Activated T-cell treated with anti-CD3 and anti-CD28 coated beads, Interleukin-2, amount 50 U/mL, for 4 hours (primary cell): ENCODE data around the gene POLL. TPM values are rescaled to one million over a fixed set of nuclear protein-coding genes. Genes with fewer than 3 reads are reported as not detected.
"Not testable (repeated sequence)": the region's sequence is repeated elsewhere in the genome, so short reads cannot be mapped to it uniquely, and the experiment has no call there.

Source experiments
- ATAC-seq, 2 donors: fragments of 200-7000 bp; cut with Tn5 transposase; one replicate each; pipeline ENCODE4 v1.10.0; 2021
- DNase-seq: peaks from one replicate; pipeline ENCODE4 v3.0.0-alpha.2; 2020
- H3K27me3 Mint-ChIP-seq: one replicate; pipeline ENCODE4 v1.8.0; 2021; ENCODE audit warnings: low read depth, mixed read lengths
- H3K36me3 Mint-ChIP-seq: one replicate; pipeline ENCODE4 v1.8.0; 2022; ENCODE audit warnings: mixed read lengths; ENCODE audit not compliant: insufficient read depth
- H3K4me1 Mint-ChIP-seq: one replicate; pipeline ENCODE4 v1.8.0; 2021; ENCODE audit warnings: low read depth, mixed read lengths
- H3K4me3 Mint-ChIP-seq: one replicate; pipeline ENCODE4 v1.8.0; 2021; ENCODE audit warnings: mild to moderate bottlenecking, moderate library complexity, mixed read lengths
- H3K9me3 Mint-ChIP-seq: one replicate; pipeline ENCODE4 v1.8.0; 2021; ENCODE audit warnings: mixed read lengths
- total RNA-seq, 3 donors: library from RNA; stranded (reverse); gene quantifications; one replicate each; pipeline ENCODE4 v1.2.1, GENCODE V29; 2021

POLL gene
- total RNA-seq, 3 donors from 2014 or later, result 23.3 to 25.3 (median 24.4) TPM

DNA sequence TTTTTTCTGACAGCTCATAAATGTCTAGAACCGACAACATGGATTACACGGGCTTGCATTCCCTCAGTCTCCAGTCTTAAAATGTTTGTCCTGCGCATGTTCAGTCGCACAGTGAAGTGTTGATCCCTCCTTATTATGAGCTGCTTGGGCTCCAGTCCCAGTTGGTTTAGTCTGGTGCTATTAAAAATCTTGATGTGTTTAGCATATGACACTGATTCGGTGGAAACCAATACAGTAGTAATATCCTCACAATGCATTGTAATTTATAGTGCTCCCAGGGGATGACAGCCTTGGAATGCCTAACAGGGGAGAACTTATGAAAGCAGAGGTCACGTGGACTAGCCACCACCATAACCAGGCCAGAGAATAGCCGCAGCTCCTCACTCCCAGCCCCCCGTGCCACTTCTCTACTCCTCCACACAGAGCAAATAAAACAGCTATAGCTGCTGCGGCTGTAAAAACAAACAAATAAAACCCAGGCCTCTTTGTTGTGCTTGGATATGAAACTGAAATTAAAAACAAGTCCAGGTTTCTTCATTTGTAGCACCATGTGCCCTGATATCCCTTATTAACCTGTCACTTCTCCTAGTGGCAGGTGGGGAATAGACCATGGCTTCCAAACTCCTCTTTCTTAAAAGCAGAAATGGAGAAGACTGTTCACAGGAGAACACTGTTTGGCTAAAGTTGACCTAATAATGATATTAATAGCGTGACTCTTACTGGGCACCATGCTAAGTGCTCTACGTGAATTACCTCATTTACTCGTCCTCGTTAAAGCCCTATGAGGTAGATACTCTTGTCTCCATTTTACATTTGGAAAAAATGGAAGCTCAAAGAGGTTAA lies 7.8 kb upstream of the POLL start:
- Mint-ChIP-seq H3K9me3 (no peaks in the 10 kb centered on the region), H3K36me3 (no peaks in the 10 kb centered on the region), H3K27me3 (no peaks in the 10 kb centered on the region), H3K4me1 (no peaks in the 10 kb centered on the region), H3K4me3 (no peak overlapping the region)
- DNase-seq (no peak), ATAC-seq (no peak)

DNA sequence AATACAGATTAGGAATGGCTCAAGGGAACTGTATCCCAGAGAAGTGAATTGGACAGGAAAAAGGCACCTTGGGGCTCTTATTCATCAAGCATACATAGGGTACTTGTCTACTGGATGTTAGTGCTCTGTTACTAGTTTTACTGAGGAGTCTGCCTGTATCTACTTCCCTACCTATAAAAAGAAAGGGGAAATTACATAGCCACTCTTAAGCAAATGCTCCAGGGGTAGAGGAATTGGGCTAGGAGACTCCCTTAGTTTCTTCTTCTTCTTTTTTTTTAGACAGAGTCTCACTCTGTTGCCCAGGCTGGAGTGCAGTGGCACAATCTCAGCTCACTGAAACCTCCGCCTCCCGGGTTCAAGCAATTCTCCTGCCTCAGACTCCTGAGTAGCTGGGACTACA lies 5.3 kb upstream of the POLL start:
- ATAC-seq, DNase-seq, H3K9me3 Mint-ChIP-seq, H3K36me3 Mint-ChIP-seq, H3K4me3 Mint-ChIP-seq, H3K27me3 Mint-ChIP-seq, H3K4me1 Mint-ChIP-seq: not testable (repeated sequence)

DNA sequence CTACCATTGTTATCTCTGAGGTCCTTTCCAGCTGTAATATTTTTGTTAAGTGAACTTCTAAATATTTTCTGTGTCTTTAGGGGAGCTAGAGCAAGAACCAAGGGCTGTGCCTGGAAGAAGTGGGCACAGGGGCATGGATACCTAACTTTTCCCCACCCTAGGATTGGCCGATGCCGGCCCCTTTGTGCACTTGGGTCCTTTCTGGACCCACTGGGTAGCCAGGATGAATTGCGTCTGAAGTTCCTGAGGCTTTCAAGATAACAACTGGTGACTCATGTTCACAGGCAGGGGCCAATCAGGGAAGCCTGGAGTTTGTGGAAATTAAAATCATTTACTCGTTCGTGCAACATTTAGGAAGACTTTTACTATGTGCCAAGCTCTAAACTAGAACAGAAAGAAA lies 822 bp upstream of the POLL start:
- DNase-seq, result no peak
- Mint-ChIP-seq H3K4me1 (peaks cover 18% of the 10 kb centered on the region), H3K36me3 (peaks cover 5% of the 10 kb centered on the region), H3K27me3 (no peaks in the 10 kb centered on the region), H3K9me3 (no peaks in the 10 kb centered on the region), H3K4me3 (peak overlapping the region; percentile 94)
- no peak for ATAC-seq

DNA sequence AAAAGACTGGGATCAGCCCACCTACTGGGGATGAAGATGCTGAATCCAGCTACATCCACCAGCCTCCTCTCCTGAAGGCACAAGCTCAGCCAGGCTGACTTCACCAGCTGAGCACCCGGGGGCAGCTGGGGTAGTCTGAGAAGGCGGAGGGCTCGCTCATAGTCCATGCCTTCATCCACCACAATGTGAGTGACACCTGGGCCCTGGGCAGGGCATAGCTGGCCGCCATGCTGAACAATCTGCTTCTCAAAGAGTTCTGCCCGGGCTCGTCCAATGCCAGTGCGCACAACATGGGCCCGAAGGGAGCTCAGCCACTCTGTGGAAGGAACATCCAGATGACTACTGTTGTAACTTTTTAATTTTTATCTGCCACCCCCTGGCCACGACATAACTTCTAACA lies 2.2 kb downstream of the POLL start:
- ATAC-seq, result no peak
- H3K4me1 Mint-ChIP-seq, result peaks cover 18% of the 10 kb centered on the region
- H3K4me3 Mint-ChIP-seq, result no peak overlapping the region
- H3K36me3 Mint-ChIP-seq, result peaks cover 12% of the 10 kb centered on the region
- no peak for DNase-seq
- H3K9me3 Mint-ChIP-seq, result no peaks in the 10 kb centered on the region
- H3K27me3 Mint-ChIP-seq, result no peaks in the 10 kb centered on the region

DNA sequence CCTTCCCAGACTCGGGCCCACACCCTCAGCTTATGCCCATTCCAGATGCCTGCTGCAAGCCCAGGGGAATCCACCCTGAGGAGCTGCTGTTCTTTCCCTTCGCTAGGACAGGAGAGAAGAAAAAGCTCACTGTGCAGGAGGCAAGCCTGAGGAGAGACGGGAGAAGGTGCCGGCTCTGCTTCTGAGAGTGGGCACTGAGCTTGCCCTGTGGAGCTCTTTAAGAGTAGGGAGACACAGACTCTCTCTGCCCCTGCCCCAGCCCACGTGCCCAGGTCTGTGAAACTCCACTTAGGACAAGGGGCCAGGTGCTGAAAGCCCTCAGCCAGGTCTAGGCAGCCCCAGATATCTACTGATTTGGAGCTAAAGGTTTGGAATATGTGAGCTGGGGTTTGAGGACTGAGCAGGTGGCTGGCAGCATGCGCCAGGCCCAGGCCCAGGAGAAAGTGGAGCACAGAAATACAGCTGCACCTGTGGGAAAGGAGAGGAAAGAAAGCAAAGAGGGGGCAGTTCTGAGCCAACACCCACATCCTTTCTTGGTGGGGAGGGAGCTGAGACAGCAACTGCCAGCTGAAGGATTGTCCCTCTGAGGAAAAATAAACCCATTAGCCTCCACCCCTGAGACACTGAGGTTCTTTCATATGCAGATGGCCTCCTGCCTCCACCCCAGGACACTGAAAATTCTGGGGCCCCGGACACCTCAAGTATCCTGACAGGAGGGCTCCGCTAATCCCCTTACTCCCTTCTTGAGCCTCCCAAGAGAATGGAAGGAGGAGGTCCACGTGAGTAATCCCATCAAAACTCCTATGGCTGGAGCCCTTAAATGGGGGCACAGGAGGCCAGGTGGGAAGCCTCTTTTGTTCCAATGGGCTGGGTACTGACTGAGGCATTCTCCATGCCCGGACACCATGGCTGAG lies 7.3 kb downstream of the POLL start:
- ATAC-seq (no peak), DNase-seq (no peak)
- H3K9me3 Mint-ChIP-seq, result no peaks in the 10 kb centered on the region
- no peak overlapping the region for H3K4me3 Mint-ChIP-seq
- H3K36me3 Mint-ChIP-seq, result peaks cover 20% of the 10 kb centered on the region
- no peaks in the 10 kb centered on the region for H3K4me1 Mint-ChIP-seq
- H3K27me3 Mint-ChIP-seq, result no peaks in the 10 kb centered on the region

DNA sequence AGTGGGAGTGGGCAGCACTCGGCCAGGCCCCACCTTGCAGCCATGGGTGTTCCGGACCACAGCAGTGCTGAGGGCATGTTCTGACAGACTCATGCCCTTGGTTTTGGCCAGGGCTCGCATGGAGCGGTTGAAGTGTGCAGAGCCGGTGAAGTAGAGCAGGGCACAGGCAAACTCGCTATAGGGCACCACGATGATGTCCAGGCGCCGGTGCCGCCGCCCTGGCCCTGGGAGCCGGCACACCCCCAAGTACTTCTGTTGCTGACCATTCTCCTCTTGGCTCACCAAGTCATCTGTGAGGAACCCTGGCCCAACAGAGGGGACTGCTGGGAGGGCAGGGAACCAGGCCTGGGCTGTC lies 8.6 kb downstream of the POLL start:
- Mint-ChIP-seq H3K9me3 (no peaks in the 10 kb centered on the region), H3K4me3 (no peak overlapping the region), H3K27me3 (no peaks in the 10 kb centered on the region), H3K4me1 (no peaks in the 10 kb centered on the region), H3K36me3 (peaks cover 19% of the 10 kb centered on the region)
- DNase-seq (no peak), ATAC-seq (no peak)

DNA sequence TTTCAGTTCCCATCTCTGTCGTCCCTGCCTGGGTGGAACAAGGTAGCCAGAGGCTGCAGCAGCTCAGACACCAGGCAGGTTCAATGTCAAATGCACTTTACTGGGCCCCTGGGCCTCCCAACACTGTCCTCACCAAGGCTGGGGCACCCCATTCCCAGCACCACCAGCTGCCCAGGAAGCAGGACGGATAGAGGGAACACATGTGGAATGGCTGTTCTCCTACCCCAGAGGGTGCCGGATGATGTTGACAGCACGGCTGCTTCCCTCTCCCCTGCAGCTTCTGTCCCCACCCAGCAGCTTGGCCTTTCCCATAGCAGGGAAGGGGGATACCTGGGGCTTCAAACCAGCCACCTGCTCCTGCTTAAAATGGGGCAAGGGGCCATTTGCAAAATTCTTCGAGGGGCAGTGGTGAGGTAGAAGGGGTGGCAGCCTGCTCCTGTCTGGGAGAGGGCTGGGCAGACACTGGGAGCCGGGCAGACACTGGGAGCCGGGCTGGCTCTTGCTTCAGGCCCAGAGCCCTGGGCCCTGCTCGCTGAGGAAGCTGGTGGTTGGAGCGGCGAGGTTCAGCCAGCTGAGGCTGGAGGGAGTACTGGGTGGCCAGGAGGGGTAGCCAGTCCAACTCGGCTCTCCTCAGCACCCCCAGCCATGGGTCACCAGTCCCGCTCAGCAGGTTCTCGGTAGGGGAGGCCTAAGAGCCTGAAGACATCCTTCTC lies 9.1 kb downstream of the POLL start:
- peaks cover 15% of the 10 kb centered on the region for H3K36me3 Mint-ChIP-seq
- H3K4me1 Mint-ChIP-seq, result no peaks in the 10 kb centered on the region
- no peaks in the 10 kb centered on the region for H3K27me3 Mint-ChIP-seq
- no peak overlapping the region for H3K4me3 Mint-ChIP-seq
- ATAC-seq (no peak), DNase-seq (no peak)
- no peaks in the 10 kb centered on the region for H3K9me3 Mint-ChIP-seq

DNA sequence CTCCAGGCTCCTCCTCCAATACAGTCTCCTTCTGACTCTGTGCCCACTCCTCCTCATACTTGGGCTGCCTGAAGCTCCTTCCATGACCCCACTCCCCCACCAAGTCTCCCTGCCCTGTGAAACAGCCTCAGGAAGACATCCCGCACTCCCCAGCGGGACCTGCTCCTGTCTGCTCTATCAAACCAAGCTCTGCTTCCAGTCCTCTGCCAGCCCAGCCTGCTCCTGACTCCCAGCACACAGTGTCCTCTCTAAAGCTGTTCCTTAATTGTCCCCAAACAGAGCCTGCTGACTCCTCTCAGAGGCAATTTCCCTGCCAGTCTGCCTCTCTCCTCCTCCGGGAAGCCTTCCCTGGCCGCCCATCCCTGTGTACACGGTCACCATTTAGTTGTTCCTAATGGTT lies 9.9 kb downstream of the POLL start:
- no peaks in the 10 kb centered on the region for H3K27me3 Mint-ChIP-seq
- ATAC-seq, result no peak

DNA sequence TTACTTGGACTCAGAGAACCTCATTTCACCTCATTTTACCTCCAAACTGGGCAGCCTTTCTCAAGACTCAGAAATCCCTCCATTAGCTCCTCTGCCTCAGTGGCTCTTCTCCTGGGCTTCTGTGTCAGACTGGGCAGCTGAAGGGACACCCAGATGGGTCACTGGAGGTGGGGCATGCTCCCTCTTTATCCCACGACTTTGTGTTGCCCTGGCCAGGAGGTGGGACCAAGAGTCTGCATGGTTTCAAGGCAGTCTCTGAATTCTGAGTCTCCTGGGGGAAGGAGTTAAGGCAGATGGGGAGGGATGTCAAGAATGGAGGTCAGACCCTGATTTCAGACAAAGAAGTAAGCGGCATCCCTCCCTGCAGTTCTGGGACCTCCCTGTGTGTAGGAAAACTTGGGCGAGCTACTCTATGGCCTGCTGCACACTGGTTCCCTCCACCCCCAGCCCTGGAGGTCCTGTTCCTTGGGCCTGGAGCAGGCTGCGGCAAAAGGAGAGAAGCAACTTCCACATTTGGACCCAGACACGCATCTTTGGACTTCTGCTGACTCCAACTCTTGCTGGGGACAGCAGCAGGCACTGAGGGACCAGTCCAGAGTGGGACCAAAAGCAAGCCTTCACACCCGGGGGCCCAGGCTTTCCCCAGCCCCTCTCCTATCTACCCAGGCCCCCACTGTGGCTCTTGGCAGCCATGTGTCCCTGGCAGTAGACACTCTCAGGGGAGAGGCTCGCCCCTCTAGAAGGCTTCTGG lies 10.8 kb downstream of the POLL start:
- Mint-ChIP-seq H3K9me3 (peaks cover 3% of the 10 kb centered on the region), H3K4me1 (no peaks in the 10 kb centered on the region), H3K27me3 (no peaks in the 10 kb centered on the region), H3K4me3 (no peak overlapping the region), H3K36me3 (peaks cover 10% of the 10 kb centered on the region)
- no peak for ATAC-seq
- DNase-seq, result no peak

More for the DNA sequence above, 9.9 kb downstream of the POLL start:
- Mint-ChIP-seq H3K36me3 (peaks cover 10% of the 10 kb centered on the region), H3K4me1 (no peaks in the 10 kb centered on the region), H3K4me3 (no peak overlapping the region), H3K9me3 (no peaks in the 10 kb centered on the region)
- no peak for DNase-seq

DNA sequence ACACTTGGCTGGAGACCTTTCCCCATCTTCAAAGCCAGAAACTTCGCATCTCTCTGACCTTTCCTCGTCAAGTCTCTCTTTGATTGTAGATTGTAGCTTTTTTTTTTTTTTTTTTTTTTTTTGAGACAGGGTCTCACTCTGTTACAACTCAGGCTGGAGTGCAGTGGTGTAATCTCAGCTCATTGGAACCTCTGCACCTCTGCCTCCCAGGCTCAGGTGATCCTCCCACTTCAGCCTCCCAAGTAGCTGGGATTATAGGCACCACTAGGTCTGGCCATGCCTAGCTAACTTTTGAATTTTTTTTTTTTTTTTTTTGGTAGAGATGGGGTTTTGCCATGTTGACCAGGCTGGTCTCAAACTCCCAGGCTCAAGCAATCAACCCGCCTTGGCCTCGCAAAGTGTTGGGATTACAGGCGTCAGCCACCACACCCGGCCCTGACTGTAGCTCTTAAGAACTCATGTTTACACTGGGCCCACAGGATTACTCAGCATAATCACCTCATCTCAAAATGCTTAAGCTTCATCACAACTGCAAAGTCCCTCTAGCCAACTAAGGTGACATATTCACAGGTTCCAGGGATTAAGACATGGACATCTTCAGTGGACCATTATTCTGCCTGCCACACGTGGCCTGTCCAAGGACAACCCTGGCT lies 11.7 kb downstream of the POLL start:
- Mint-ChIP-seq H3K9me3 (peaks cover 3% of the 10 kb centered on the region), H3K27me3 (no peaks in the 10 kb centered on the region)

DNA sequence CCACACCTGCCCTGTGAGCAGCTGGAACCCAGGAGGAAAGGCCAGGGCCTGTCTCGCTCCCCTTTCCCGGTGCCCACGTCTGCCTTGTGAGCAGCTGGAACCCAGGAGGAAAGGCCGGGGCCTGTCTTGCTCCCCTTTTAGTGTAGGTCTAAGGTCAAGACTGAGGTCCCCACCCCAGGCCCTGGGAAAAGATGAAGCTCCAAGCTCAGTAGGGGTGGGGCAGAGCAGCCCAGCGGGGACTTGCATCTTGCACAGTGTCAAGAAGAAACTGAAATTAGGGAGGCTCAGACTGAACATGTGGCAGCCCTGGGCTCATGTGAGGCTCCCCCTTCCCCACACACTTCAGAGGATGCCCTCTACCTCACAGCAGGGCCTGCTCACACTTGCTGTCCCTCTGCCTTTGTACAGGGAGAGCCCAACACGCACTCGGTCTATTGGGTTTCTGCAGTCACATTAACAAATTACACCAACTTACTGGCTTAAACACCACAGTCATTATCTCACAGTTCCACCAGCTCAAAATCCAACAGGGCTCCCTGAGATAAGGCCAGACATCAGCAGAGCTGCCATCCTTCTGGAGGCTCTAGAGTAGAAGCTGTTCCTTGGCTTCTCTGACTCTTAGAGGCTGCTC lies 12.4 kb downstream of the POLL start:
- H3K4me1 Mint-ChIP-seq, result no peaks in the 10 kb centered on the region
- no peak for ATAC-seq
- H3K36me3 Mint-ChIP-seq, result peaks cover 8% of the 10 kb centered on the region

More for the DNA sequence above, 11.7 kb downstream of the POLL start:
- DNase-seq, result no peak
- H3K36me3 Mint-ChIP-seq, result peaks cover 8% of the 10 kb centered on the region
- no peak overlapping the region for H3K4me3 Mint-ChIP-seq
- ATAC-seq, result no peak
- no peaks in the 10 kb centered on the region for H3K4me1 Mint-ChIP-seq

DNA sequence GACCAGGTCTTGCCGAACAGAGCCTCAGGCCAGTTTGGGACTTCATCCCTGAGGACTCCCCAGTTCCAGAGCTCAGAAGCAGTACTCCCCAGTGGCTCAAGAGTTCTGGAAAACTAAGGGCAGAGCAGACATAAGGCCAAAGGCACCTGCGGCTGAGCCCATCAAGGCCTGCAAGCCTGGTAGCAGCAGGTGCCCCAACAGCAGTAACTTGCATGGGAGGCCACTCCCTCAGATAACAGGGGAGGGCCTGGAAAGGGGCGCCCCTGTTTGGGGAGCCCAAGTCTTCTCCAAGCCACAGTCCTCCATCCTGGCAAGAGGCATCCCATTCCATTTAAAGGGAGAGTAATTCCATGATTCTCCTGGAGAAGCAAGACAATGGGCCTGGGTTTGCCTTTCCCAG lies 13.0 kb downstream of the POLL start:
- no peak for ATAC-seq
- peaks cover 3% of the 10 kb centered on the region for H3K9me3 Mint-ChIP-seq
- H3K4me3 Mint-ChIP-seq, result no peak overlapping the region
- H3K27me3 Mint-ChIP-seq, result no peaks in the 10 kb centered on the region
- DNase-seq, result no peak
- peaks cover 8% of the 10 kb centered on the region for H3K36me3 Mint-ChIP-seq
- H3K4me1 Mint-ChIP-seq, result no peaks in the 10 kb centered on the region

More for the DNA sequence above, 12.4 kb downstream of the POLL start:
- H3K4me3 Mint-ChIP-seq, result no peak overlapping the region
- peaks cover 3% of the 10 kb centered on the region for H3K9me3 Mint-ChIP-seq
- H3K27me3 Mint-ChIP-seq, result no peaks in the 10 kb centered on the region
- no peak for DNase-seq
